Endothelial cell of umbilical vein (primary cell): Measurements from ENCODE around the gene DLG1. TPM values are rescaled to one million over a fixed set of nuclear protein-coding genes. Genes with fewer than 3 reads are reported as not detected.

Experiments
- BruUV-seq: library from RNA; stranded (reverse); fragments of 400-500 nt; replicated peaks from 2 replicates; lab custom pipeline; 2021; lab: Mats Ljungman, UMichigan
- CTCF ChIA-PET: fragments of 300-600, 350-600 bp; sonication (Branson Sonifier 250); formaldehyde crosslinking; loops from one replicate; lab custom pipeline; 2021; ENCODE audit warnings: antibody characterized with exemption, inconsistent platforms; lab: Charles Lee
- POLR2A ChIA-PET: fragments of 300-600, 350-600 bp; sonication (Branson Sonifier 250); formaldehyde crosslinking; loops from one replicate; lab custom pipeline; 2021; ENCODE audit warnings: antibody characterized with exemption, inconsistent platforms; lab: Charles Lee
- DNase-seq: peaks from one replicate; pipeline ENCODE4 v3.0.0-alpha.2; 2011; ENCODE audit warnings: low read depth, low spot score
- FAIRE-seq: peaks from 2 replicates; lab custom pipeline; 2011; peaks lifted over from hg19 to GRCh38; lab: Jason Lieb, UNC
- H2AFZ ChIP-seq: 2 replicates; pipeline ENCODE4 v1.6.0; 2012; ENCODE audit warnings: low read depth, low read length, control low read depth, inconsistent platforms
- H3K27ac ChIP-seq: 2 replicates; pipeline ENCODE4 v1.5.1; 2011; ENCODE audit warnings: low read depth, mild to moderate bottlenecking, control low read depth, low read length, moderate library complexity; ENCODE audit not compliant: insufficient read depth
- H3K27me3 ChIP-seq, 2 experiments: 2 replicates each; pipeline versions ENCODE4 v1.6.0 to v1.6.1; 2011; ENCODE audit warnings: low read length in 2 of 2, mixed read lengths in 1 of 2; ENCODE audit not compliant: control insufficient read depth in 2 of 2, insufficient read depth in 2 of 2
- H3K36me3 ChIP-seq, 2 experiments: 2 replicates in 1 of 2; 3 replicates in 1 of 2; pipeline ENCODE4 v1.5.1; 2011; ENCODE audit warnings: low read length in 2 of 2, mild to moderate bottlenecking in 1 of 2, moderate library complexity in 1 of 2; ENCODE audit not compliant: control insufficient read depth in 2 of 2, insufficient read depth in 2 of 2; ENCODE audit errors: extremely low read depth in 1 of 2
- H3K4me1 ChIP-seq: 3 replicates; pipeline ENCODE4 v1.5.1; 2011; ENCODE audit warnings: mild to moderate bottlenecking, low read length; ENCODE audit not compliant: control insufficient read depth, insufficient read depth; ENCODE audit errors: extremely low read depth
- H3K4me2 ChIP-seq: 2 replicates; pipeline ENCODE4 v1.6.1; 2011; ENCODE audit warnings: low read length, control low read depth, mixed read lengths; ENCODE audit not compliant: insufficient read depth
- H3K4me3 ChIP-seq, 3 experiments: fragments of 200-600 bp in 1 of 3; sonication (generic), shearing (Covaris generic) in 1 of 3; replicated peaks in 1 of 3; 2 replicates each; pipeline ENCODE4 v1.5.1; 2011 to 2016; ENCODE audit warnings: control low read depth in 3 of 3, low read length in 3 of 3, mild to moderate bottlenecking in 2 of 3, inconsistent platforms in 1 of 3, low read depth in 1 of 3, moderate library complexity in 1 of 3; ENCODE audit not compliant: insufficient read depth in 1 of 3
- H3K79me2 ChIP-seq: 2 replicates; pipeline ENCODE4 v1.6.0; 2012; ENCODE audit warnings: low read length, inconsistent platforms; ENCODE audit not compliant: control insufficient read depth, insufficient read depth
- H3K9ac ChIP-seq: replicated peaks from 2 replicates; pipeline ENCODE3; 2011; ENCODE audit warnings: low read length, control low read depth; ENCODE audit not compliant: insufficient read depth; ENCODE audit errors: extremely low read depth
- H3K9me1 ChIP-seq: replicated peaks from 3 replicates; pipeline ENCODE4 v1.6.0; 2011; ENCODE audit warnings: mild to moderate bottlenecking, low read length; ENCODE audit not compliant: control insufficient read depth, insufficient read depth; ENCODE audit errors: extremely low read depth
- H3K9me3 ChIP-seq: replicated peaks from 2 replicates; pipeline ENCODE4 v1.5.1; 2012; ENCODE audit warnings: low read length, inconsistent platforms; ENCODE audit not compliant: control insufficient read depth, insufficient read depth
- H4K20me1 ChIP-seq: replicated peaks from 2 replicates; pipeline ENCODE3; 2011; ENCODE audit warnings: mild to moderate bottlenecking, low read length; ENCODE audit not compliant: control insufficient read depth, insufficient read depth; ENCODE audit errors: extremely low read depth
- CTCF ChIP-seq, 2 donors: IDR thresholded peaks; 1 replicate in 1 of 2; 2 replicates in 1 of 2; pipeline ENCODE4 v1.5.1; 2011; ENCODE audit warnings: low read length in 2 of 2, mild to moderate bottlenecking in 2 of 2, moderate library complexity in 2 of 2, control low read depth in 1 of 2, inconsistent platforms in 1 of 2, low read depth in 1 of 2; ENCODE audit not compliant: insufficient read depth in 1 of 2; ENCODE audit errors: extremely low read depth in 1 of 2
- EZH2 ChIP-seq: IDR thresholded peaks from 2 replicates; pipeline ENCODE4 v1.6.1; 2012; ENCODE audit warnings: borderline replicate concordance, low read depth, mild to moderate bottlenecking, moderate library complexity, low read length, inconsistent platforms; ENCODE audit not compliant: severe bottlenecking
- FOS ChIP-seq: IDR thresholded peaks from 2 replicates; pipeline ENCODE4 v1.6.1; 2011; ENCODE audit warnings: mild to moderate bottlenecking, low read length, moderate library complexity, borderline replicate concordance; ENCODE audit not compliant: insufficient read depth
- GATA2 ChIP-seq: IDR thresholded peaks from 2 replicates; pipeline ENCODE4 v1.7.0; 2011; ENCODE audit warnings: low read depth, mild to moderate bottlenecking, moderate library complexity, mixed read lengths, low read length; ENCODE audit not compliant: insufficient read length, insufficient read depth
- JUN ChIP-seq: IDR thresholded peaks from 2 replicates; pipeline ENCODE4 v1.6.1; 2011; ENCODE audit warnings: borderline replicate concordance, low read depth; ENCODE audit not compliant: insufficient read length, insufficient read depth
- MAX ChIP-seq: IDR thresholded peaks from 2 replicates; pipeline ENCODE4 v1.6.1; 2011; ENCODE audit not compliant: insufficient read depth, insufficient read length
- MYC ChIP-seq: IDR thresholded peaks from one replicate; pipeline ENCODE4 v1.6.1; 2011; ENCODE audit warnings: mild to moderate bottlenecking, low read depth, low read length
- POLR2AphosphoS5 ChIP-seq: IDR thresholded peaks from 2 replicates; pipeline ENCODE4 v1.6.1; 2012; ENCODE audit warnings: low read depth, mild to moderate bottlenecking, control low read depth, low read length, moderate library complexity; ENCODE audit not compliant: insufficient read depth
- dilution Hi-C: fragments of 300-500 bp; cut with MboI; formaldehyde crosslinking; loops from one replicate; pipeline ENCODE4 v1.15.0; 2019; ENCODE audit warnings: low sequenced_read_pairs; ENCODE audit not compliant: extremely low pct_ligation_motif_present
- intact Hi-C: fragments of 100-400 bp; cut with micrococcal nuclease; formaldehyde crosslinking; loops from one replicate; pipeline ENCODE4 v1.10.0; 2022
- polyA plus RNA-seq, 4 experiments: library from polyadenylated mRNA; depleted of rRNA in 3 of 4; stranded (reverse) in 3 of 4; unstranded in 1 of 4; fragments of >200 nt; gene quantifications; 2 replicates each; pipeline versions ENCODE4 v1.2.1 to v1.2.3, GENCODE V29; 2011 to 2012; ENCODE audit warnings: missing spikeins in 1 of 4
- total RNA-seq: library from RNA; stranded (reverse); gene quantifications from 2 replicates; pipeline ENCODE4 v1.2.3, GENCODE V29; 2021

The DLG1 gene
- total and polyA plus RNA-seq, 2 donors (not counting 3 experiments of a cell fraction or from before 2014, with no cell fraction given): 26.5 to 80.1 TPM

GRCh38 chr3:197010556-197011351, 287.7 kb downstream of the DLG1 start:
- intact Hi-C loops (no loop called here), dilution Hi-C loops (no loop called here)
- POLR2A ChIA-PET: no interaction called here
- H3K4me1 ChIP-seq: no peaks in the 10 kb centered on the region
- no peak overlapping the region for H2AFZ ChIP-seq
- H3K79me2 ChIP-seq: no peaks in the 10 kb centered on the region
- H3K9me3 ChIP-seq: no peaks in the 10 kb centered on the region
- H3K9ac ChIP-seq: no peak overlapping the region
- CTCF ChIA-PET: interaction anchor here (1.3 to 2.3 kb wide), 2 partner anchors 8 to 19 kb away, joined by 3 to 9 read pairs; partner anchors contain the start of gene MELTF
- no peak overlapping the region for H3K4me3 ChIP-seq
- BruUV-seq: no TSS peak
- no peak for TF ChIP-seq EZH2
- TF ChIP-seq CTCF (IDR thresholded peaks at IDR 0.05; ENCODE audit: extremely low read depth in 1 of 2, insufficient read depth in 1 of 2, low read depth in 1 of 2, low read length in 2 of 2): no peak
- TF ChIP-seq JUN: no peak
- TF ChIP-seq MAX: no peak
- TF ChIP-seq POLR2AphosphoS5: no peak
- no peak for TF ChIP-seq GATA2
- TF ChIP-seq MYC: no peak
- TF ChIP-seq FOS: no peak
- no peaks in the 10 kb centered on the region for H4K20me1 ChIP-seq
- FAIRE-seq (no peak), DNase-seq (no peak)
- H3K36me3 ChIP-seq: no peaks in the 10 kb centered on the region
- H3K27ac ChIP-seq: no peak overlapping the region
- no peaks in the 10 kb centered on the region for H3K9me1 ChIP-seq
- H3K4me2 ChIP-seq: no peak overlapping the region
- no peaks in the 10 kb centered on the region for H3K27me3 ChIP-seq
